Mucosa of descending colon (tissue), 3 donors: ENCODE data around the gene OR6B1. TPM values are rescaled to one million over a fixed set of nuclear protein-coding genes. Genes with fewer than 3 reads are reported as not detected.

Source experiments
- ATAC-seq: fragments of 200-7000 bp; cut with Tn5 transposase; one replicate; pipeline ENCODE4 v1.9.1; 2020; ENCODE audit warnings: mild to moderate bottlenecking, moderate library complexity
- DNase-seq, 3 donors: peaks; one replicate each; pipeline ENCODE4 v3.0.0-alpha.2; 2020
- H3K36me3 ChIP-seq: fragments of 200-600 bp; one replicate; pipeline ENCODE4 v1.8.0; 2021; ENCODE audit warnings: low read depth, mild to moderate bottlenecking
- H3K4me1 ChIP-seq: fragments of 200-600 bp; one replicate; pipeline ENCODE4 v1.8.0; 2021; ENCODE audit warnings: low read depth, mild to moderate bottlenecking
- H3K4me3 ChIP-seq: fragments of 200-600 bp; one replicate; pipeline ENCODE4 v1.8.0; 2021; ENCODE audit warnings: mild to moderate bottlenecking
- H3K9me3 ChIP-seq: fragments of 200-600 bp; one replicate; pipeline ENCODE4 v1.8.0; 2021; ENCODE audit warnings: mild to moderate bottlenecking
- intact Hi-C, 2 donors: fragments of 100-400 bp; cut with DNase I in 1 of 2; cut with micrococcal nuclease in 1 of 2; formaldehyde crosslinking; loops; one replicate each; pipeline versions ENCODE4 v1.11.0 to v1.11.1; 2022; cut with DNase I, micrococcal nuclease
- long read RNA-seq, 2 donors: library from polyadenylated mRNA; unstranded; transcript quantifications; one replicate each; pipeline ENCODE4 v2.0.0, GENCODE V29; 2019 to 2021
- total RNA-seq, 3 donors: library from RNA; stranded (reverse); fragmentation: NEBNext Ultra II Directional in 2 of 3; extraction: Animal tissue kit (Norgen Biotek cat#: 25700) in 2 of 3; gene quantifications; one replicate each; pipeline versions ENCODE4 v1.2.1 to v1.2.4, GENCODE V29; 2021 to 2023
- TF ChIP-seq, protein P1 (sequence below): fragments of 200-600 bp; IDR thresholded peaks from one replicate; pipeline ENCODE4 v1.8.0; 2022; ENCODE audit warnings: antibody characterized with exemption, mild to moderate bottlenecking
- donor health status: DM: no; HTN: no; CAD: no; lungs with moderate emphysema.
- donor health status: DM: no; HTN: no; CAD: no.
- donor health status: DM: no; HTN: yes; CAD: no.

The OR6B1 gene
- total RNA-seq: not detected
- long read RNA-seq, donor 1: 0 reads
- long read RNA-seq, donor 2: 0 reads

DNA sequence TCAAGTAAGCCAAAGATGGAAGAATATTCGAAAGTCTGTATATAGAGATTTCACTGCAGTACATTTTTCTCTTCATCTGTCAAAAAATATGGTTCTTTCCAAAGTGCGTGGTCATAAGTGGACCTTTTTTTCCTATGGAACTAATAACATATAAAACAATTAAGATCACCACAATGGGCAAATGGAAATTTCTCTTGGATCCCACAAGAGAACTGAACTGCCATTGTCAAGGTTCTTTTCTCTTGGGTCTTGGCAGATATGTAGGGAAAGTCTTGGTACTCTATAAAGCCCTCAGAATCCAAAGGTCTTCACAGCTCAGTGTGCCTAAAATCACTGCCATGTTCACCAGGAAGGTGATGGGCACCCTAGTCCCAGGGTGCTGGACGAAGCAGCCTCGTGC is at the start of gene OR6B1:
Gene OR6B1, plus strand, starts transcription at position 301 of the 400 bp plus-strand sequence. CDS start 3,677 bp downstream, outside the sequence.
- Histone ChIP-seq H3K4me1 (no peaks in the 10 kb centered on the region), H3K9me3 (no peaks in the 10 kb centered on the region), H3K4me3 (no peak within 1 kb of the TSS), H3K36me3 (no peaks in the 10 kb centered on the region)
- intact Hi-C loops: no loop called here
- ATAC-seq (no peak), DNase-seq (no peak)
- TF ChIP-seq, protein P1, sequence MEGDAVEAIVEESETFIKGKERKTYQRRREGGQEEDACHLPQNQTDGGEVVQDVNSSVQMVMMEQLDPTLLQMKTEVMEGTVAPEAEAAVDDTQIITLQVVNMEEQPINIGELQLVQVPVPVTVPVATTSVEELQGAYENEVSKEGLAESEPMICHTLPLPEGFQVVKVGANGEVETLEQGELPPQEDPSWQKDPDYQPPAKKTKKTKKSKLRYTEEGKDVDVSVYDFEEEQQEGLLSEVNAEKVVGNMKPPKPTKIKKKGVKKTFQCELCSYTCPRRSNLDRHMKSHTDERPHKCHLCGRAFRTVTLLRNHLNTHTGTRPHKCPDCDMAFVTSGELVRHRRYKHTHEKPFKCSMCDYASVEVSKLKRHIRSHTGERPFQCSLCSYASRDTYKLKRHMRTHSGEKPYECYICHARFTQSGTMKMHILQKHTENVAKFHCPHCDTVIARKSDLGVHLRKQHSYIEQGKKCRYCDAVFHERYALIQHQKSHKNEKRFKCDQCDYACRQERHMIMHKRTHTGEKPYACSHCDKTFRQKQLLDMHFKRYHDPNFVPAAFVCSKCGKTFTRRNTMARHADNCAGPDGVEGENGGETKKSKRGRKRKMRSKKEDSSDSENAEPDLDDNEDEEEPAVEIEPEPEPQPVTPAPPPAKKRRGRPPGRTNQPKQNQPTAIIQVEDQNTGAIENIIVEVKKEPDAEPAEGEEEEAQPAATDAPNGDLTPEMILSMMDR: no peak

DNA sequence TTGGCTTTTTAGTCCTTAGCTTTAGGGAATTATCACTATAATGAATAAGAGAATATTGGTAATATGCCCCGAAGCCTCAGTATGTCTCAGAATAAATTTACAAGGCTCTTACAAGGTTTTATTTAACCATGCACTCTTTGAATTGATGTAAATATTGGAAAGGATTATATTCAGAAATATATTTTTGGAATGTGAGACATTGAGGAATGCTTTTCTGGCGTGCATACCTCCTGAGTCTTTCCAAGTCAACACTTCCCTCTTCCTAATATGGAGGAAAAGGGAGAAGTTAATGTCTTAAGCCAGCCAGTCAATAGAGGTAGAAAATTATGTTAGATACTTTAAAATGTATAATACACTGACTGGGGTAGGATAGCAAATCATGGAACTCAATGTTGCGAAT is 46.7 kb upstream of the OR6B1 start:
- intact Hi-C loops: no loop called here
- Histone ChIP-seq H3K36me3 (no peaks in the 10 kb centered on the region), H3K4me3 (no peak overlapping the region), H3K4me1 (no peaks in the 10 kb centered on the region), H3K9me3 (no peaks in the 10 kb centered on the region)
- DNase-seq (no peak), ATAC-seq (no peak)
- TF ChIP-seq, protein P1: no peak

DNA sequence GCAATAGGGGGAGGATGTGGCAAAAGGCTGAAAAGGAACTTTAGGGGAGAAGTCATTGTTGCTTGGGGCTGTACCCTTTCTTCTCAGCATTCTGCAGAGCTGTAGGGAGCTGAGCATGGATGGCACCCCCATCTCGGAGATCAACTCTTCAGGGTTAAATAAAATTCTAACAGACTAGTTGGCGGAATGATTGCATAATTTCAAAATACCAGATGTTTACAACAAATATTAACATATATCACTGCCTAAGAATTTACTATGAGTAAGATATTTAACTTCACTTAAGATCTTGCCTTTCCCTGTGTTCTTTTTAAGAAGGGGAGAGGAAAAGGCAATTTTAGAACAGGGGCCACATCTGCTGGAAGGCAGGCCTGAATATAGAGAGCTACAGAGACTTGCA is 46.0 kb upstream of the OR6B1 start:
- TF ChIP-seq, protein P1: no peak
- no peak for DNase-seq
- H3K4me3 ChIP-seq: no peak overlapping the region
- intact Hi-C loops: no loop called here
- no peaks in the 10 kb centered on the region for H3K4me1 ChIP-seq
- no peaks in the 10 kb centered on the region for H3K36me3 ChIP-seq
- ATAC-seq: no peak
- H3K9me3 ChIP-seq: no peaks in the 10 kb centered on the region

DNA sequence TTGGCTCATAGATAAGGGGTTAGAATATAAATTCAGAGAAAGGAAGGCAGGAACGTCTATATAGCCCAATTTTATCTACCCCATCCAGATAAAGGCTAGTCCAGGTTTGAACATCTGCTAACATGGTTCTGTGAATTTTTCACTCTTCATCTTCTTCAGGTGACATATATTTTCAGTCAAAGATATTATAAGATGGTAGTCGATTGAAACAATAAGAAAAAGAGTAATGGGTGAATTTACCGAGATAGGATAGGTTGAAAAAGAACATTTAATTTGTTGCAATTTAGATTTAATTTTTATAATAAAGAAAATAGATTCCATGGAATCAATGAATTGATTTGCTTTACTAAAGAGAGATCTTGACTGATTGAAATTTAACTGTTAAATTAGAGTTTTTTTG is 45.6 kb upstream of the OR6B1 start, which contains the start of gene OR2F1:
Gene OR2F1, plus strand, starts transcription at position 301 of the 400 bp plus-strand sequence. CDS start 5,127 bp downstream, outside the sequence.
- Histone ChIP-seq H3K36me3 (no peaks in the 10 kb centered on the region), H3K9me3 (no peaks in the 10 kb centered on the region), H3K4me1 (no peaks in the 10 kb centered on the region), H3K4me3 (no peak within 1 kb of the TSS)
- DNase-seq (no peak), ATAC-seq (no peak)
- TF ChIP-seq, protein P1: no peak
- intact Hi-C loops: no loop called here

DNA sequence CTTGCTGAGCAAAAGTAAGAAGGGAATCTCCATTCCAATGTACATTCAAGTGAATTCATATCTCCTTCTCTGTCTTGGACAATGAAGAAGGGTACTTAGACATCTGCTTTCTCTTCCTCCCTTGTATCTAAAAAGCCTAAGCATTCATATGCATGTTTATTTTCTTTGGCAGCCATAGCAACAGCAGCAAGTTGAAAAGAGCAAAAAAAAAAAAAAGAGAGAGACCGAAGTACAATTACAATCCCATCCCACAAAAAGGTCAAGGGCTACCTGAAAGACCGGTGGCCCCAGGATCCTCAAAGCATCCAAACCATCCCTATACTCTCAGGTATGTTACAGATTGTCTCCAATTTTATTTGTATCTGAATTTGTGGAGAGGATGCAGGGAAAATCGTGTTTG is 41.3 kb upstream of the OR6B1 start:
- intact Hi-C loops: no loop called here
- H3K9me3 ChIP-seq: no peaks in the 10 kb centered on the region
- no peaks in the 10 kb centered on the region for H3K4me1 ChIP-seq
- TF ChIP-seq, protein P1: no peak
- ATAC-seq (no peak), DNase-seq (no peak)
- no peak overlapping the region for H3K4me3 ChIP-seq
- no peaks in the 10 kb centered on the region for H3K36me3 ChIP-seq
